HFF-Myc (cell line): ENCODE results near the gene FLOT2.
"Not testable (repeated sequence)": the region's sequence is repeated elsewhere in the genome, so short reads cannot be mapped to it uniquely, and the experiment has no call there.

Source experiments
- DNase-seq: peaks from one replicate; pipeline ENCODE4 v3.0.0-alpha.2; 2011; ENCODE audit warnings: low read depth; ENCODE audit errors: extremely low read depth
- H3K4me3 ChIP-seq: replicated peaks from 2 replicates; pipeline ENCODE4 v1.5.1; 2011; ENCODE audit warnings: low read depth, mild to moderate bottlenecking, control low read depth, low read length
- CTCF ChIP-seq: IDR thresholded peaks from 2 replicates; pipeline ENCODE4 v1.5.1; 2012; ENCODE audit warnings: mild to moderate bottlenecking, low read depth, low read length, control low read depth; ENCODE audit errors: missing control alignments

The FLOT2 gene

GRCh38 chr17:28896491-28896883, 1.0 kb downstream of the FLOT2 start:
- no peak for TF ChIP-seq CTCF
- H3K4me3 ChIP-seq = peak overlapping the region; percentile 65
- no peak for DNase-seq

DNA sequence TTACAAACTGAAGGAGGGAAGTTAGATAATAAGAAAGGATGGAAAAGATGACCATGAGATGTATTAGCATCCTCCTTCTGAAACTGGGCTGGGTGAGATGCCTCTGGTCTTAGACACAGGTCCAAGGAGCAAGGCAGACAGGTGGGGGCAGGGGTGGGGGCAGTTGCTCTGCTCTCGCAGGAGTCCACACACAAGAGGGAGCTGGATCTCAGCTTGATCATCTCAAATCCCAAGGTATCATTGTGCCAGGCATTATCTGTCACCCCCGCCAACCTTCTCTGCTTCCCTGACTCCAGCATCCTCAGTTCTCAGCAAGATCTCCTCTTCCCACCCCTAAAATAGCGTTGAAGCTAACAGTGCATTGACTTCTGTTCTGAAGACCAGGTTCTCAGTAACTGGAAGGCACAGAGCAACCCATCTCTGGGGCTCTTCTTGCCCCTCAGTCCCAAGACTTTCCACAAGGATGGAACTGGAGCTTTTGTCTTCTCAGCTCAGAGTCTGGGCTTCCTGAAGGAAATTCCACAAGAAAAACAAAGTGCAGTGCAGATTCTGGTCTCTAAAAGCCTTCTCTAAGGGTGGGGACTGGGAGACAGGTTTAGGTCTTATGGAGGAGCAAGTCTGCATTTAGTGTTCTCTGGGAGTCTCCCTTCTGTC, 1.6 kb downstream of the FLOT2 start:
- DNase-seq = no peak
- TF ChIP-seq CTCF = no peak
- H3K4me3 ChIP-seq = peak overlapping the region; percentile 65

GRCh38 chr17:28893248-28894183, 4.0 kb downstream of the FLOT2 start:
- DNase-seq, H3K4me3 ChIP-seq: not testable (repeated sequence)

GRCh38 chr17:28892024-28892423, 5.5 kb downstream of the FLOT2 start:
- no peak for TF ChIP-seq CTCF

DNA sequence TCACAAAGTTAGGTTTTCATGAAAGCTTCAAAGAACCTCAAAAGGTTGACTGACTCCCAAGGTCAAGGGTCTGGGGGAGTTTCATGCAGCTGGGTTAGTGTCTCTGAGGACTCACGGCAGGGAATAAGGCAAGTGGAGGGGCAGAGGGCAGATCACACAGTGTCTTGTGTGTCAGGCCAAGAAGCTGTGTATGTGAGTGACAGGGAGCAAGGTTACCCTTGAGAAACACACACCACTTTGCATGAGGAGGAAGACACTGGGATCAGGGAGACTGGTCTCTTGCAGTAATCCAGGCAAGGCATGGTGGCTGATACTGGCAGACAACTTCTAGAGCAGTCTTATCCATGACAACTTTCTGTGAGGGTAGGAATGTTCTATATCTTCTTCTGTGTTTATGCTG, 6.3 kb downstream of the FLOT2 start:
- TF ChIP-seq CTCF = no peak
- DNase-seq = no peak
- H3K4me3 ChIP-seq = no peak overlapping the region

More at GRCh38 chr17:28892024-28892423, 5.5 kb downstream of the FLOT2 start:
- DNase-seq = no peak
- no peak overlapping the region for H3K4me3 ChIP-seq

- no peak for DNase-seq
- no peak for TF ChIP-seq CTCF
- H3K4me3 ChIP-seq = no peak overlapping the region
Observed at GRCh38 chr17:28889996-28890395, 7.5 kb downstream of the FLOT2 start.

DNA sequence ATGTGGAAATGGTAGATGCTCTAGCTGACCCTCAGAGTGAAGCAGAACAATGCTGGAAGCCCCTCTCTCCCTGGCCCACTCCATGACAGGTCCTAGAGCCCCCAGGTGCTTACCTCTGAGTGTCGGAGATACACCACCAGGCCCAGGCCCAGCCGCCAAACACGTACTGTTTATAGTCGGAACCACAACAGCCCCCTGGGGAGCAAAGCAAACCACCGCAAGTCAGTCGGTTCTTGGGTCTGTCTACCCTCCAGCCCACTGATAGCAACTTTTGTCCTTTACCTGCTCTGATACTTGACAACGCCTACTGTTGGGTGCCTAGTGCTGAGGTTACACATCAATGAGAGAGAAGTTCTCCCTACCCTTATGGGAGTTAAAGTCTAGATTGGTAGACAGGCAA, 8.7 kb downstream of the FLOT2 start:
- no peak for DNase-seq
- no peak overlapping the region for H3K4me3 ChIP-seq
- TF ChIP-seq CTCF = no peak
